Activated T-cell treated with anti-CD3 and anti-CD28 coated beads, Interleukin-2, amount 50 U/mL, for 72 hours (primary cell): ENCODE measurements around the gene PBX1. TPM values are rescaled to one million over a fixed set of nuclear protein-coding genes. Genes with fewer than 3 reads are reported as not detected.

Source experiments
- ATAC-seq, 2 donors: fragments of 150-1000 bp; cut with Tn5 transposase; replicated peaks in 1 of 2; 2 replicates each; pipeline ENCODE4 v1.10.0; 2021; ENCODE audit warnings: moderate library complexity in 2 of 2, mild to moderate bottlenecking in 1 of 2
- DNase-seq, 2 donors: peaks; one replicate each; pipeline ENCODE4 v3.0.0; 2021 to 2022; ENCODE audit warnings: mixed read lengths in 1 of 2
- H3K27ac Mint-ChIP-seq: one replicate; pipeline ENCODE4 v1.8.0; 2022; ENCODE audit warnings: mild to moderate bottlenecking, moderate library complexity, mixed read lengths
- H3K27me3 Mint-ChIP-seq: one replicate; pipeline ENCODE4 v1.8.0; 2022; ENCODE audit warnings: low read depth, mixed read lengths
- H3K36me3 Mint-ChIP-seq, 2 donors: one replicate each; pipeline ENCODE4 v1.8.0; 2022; ENCODE audit warnings: mixed read lengths in 2 of 2, mild to moderate bottlenecking in 1 of 2; ENCODE audit not compliant: insufficient read depth in 2 of 2
- H3K4me1 Mint-ChIP-seq: one replicate; pipeline ENCODE4 v1.8.0; 2022; ENCODE audit warnings: low read depth, mixed read lengths
- H3K4me3 Mint-ChIP-seq, 2 donors: one replicate each; pipeline ENCODE4 v1.8.0; 2022; ENCODE audit warnings: mild to moderate bottlenecking in 2 of 2, mixed read lengths in 2 of 2, moderate library complexity in 2 of 2
- H3K9me3 Mint-ChIP-seq, 2 donors: one replicate each; pipeline ENCODE4 v1.8.0; 2022; ENCODE audit warnings: mixed read lengths in 2 of 2
- total RNA-seq, 2 donors: library from RNA; stranded (reverse); gene quantifications; one replicate each; pipeline ENCODE4 v1.2.3, GENCODE V29; 2022

PBX1 gene
- total RNA-seq, 2 donors from 2014 or later, result 0.62 to 0.74 TPM

DNA sequence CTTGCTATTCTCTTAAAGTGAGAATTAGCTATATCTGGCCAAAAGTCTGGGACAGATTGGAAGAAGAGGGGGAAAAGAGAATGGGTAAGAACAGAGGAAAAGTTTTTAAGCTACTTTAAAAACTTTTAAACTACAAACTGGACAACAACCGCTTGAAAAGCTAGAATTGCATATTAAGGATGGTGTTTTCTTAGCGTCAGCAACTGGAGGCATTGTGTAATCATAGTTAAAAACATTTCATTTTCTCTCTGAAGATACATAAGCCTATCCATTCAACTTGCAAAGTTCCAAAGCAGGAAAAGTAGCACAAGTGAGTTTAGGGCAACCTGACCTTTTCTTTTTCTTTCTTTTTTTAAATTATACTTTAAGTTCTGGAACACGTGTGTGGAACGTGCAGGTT, 10.9 kb downstream of the PBX1 start:
- no peak for ATAC-seq
- no peak for DNase-seq
- peaks cover 4 to 5% of the 10 kb centered on the region in 2 donors for H3K9me3 Mint-ChIP-seq
- H3K27ac Mint-ChIP-seq, result no peak overlapping the region
- no peaks in the 10 kb centered on the region for H3K36me3 Mint-ChIP-seq
- no peak overlapping the region for H3K4me3 Mint-ChIP-seq
- no peaks in the 10 kb centered on the region for H3K27me3 Mint-ChIP-seq
- no peaks in the 10 kb centered on the region for H3K4me1 Mint-ChIP-seq

DNA sequence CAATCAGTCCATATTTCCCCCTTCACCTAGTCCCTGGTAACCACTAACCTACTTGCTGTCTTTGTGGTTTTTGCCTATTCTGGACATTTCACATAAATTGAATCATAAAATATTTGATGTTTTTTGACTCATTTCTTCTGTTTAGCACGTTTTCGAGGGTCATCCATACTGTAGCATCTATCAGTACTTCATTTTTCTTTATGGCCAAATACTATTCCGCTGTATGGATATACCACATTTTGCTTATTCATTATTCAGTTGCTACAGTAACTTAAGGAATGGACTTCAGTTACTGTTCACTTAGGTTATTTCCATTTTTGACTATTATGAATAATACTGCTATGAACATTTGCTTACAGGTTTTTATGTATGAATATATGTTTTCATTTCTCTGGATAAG, 12.3 kb downstream of the PBX1 start:
- DNase-seq (no peak), ATAC-seq (no peak)
- H3K4me1 Mint-ChIP-seq, result no peaks in the 10 kb centered on the region
- H3K27ac Mint-ChIP-seq, result no peak overlapping the region
- no peaks in the 10 kb centered on the region for H3K27me3 Mint-ChIP-seq
- H3K4me3 Mint-ChIP-seq, result no peak overlapping the region
- peaks cover 5% of the 10 kb centered on the region in 2 donors for H3K9me3 Mint-ChIP-seq
- no peaks in the 10 kb centered on the region for H3K36me3 Mint-ChIP-seq

GRCh38 chr1:164575356-164575886, 16.4 kb downstream of the PBX1 start:
- Mint-ChIP-seq H3K27ac (no peak overlapping the region), H3K27me3 (no peaks in the 10 kb centered on the region), H3K4me1 (no peaks in the 10 kb centered on the region), H3K36me3 (no peaks in the 10 kb centered on the region), H3K4me3 (no peak overlapping the region), H3K9me3 (peaks cover 3 to 4% of the 10 kb centered on the region in 2 donors)
- DNase-seq (no peak), ATAC-seq (no peak)

GRCh38 chr1:164576291-164577271, 17.6 kb downstream of the PBX1 start:
- Mint-ChIP-seq H3K9me3 (peaks cover 1 to 3% of the 10 kb centered on the region in 2 donors), H3K27ac (no peak overlapping the region), H3K4me1 (no peaks in the 10 kb centered on the region), H3K4me3 (no peak overlapping the region), H3K27me3 (no peaks in the 10 kb centered on the region), H3K36me3 (no peaks in the 10 kb centered on the region)
- ATAC-seq, result no peak
- no peak for DNase-seq

DNA sequence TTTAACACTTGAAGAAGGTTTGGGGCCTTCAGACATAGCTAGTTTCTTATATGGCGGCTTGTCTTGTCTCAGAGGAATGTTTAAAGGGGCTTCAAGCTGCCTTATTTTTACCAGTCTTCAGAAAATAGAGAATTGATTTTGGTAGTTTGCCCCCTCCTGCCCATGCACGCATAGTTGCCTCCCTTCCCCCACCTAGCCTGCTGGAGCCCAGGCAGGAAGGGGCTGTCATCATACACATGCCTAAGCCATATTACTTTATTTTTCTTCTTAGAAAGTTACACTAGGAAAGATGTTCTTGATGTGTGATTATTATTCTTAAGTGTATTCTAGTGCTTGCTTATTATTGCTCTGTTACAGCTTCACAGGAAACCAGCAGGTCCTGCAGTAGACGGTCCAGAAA, 18.3 kb downstream of the PBX1 start:
- no peak for ATAC-seq
- DNase-seq, result no peak
- Mint-ChIP-seq H3K4me3 (no peak overlapping the region), H3K4me1 (no peaks in the 10 kb centered on the region), H3K36me3 (no peaks in the 10 kb centered on the region), H3K9me3 (peaks cover 1 to 3% of the 10 kb centered on the region in 2 donors), H3K27ac (no peak overlapping the region), H3K27me3 (no peaks in the 10 kb centered on the region)

DNA sequence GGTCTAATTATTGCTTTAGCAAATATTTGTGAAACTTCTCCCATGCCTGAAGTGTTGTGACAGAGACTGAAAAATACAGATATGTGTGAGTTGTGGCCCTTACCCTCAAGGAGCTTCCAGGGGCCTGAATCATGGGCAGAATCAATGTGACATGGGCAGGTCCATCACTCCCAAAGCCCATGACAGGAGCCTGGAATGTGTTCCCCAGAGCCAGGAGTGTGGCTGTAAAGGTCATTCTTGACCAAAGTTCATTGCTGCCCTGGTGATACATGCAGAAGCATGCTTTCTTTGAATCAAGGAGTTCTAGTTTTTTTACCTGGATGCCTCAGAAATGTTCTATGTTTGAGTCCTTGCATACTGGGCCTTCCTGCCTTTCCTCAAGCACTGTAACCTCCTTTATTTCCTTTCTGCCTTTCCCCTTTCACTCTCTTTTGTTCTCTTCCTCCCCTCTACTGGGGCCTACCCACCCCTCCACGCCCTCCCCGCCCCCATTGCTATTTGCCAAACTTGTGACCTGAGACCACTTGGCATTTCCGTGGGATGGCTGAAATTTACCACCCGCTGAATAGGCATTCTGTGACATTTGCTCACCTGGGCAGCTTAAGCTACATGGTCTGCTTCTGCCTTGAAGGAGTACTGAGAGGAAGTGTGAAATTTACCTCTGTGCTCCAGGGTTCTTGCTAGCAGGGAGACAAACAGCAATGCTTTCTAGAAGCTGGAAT, 19.7 kb downstream of the PBX1 start:
- H3K27ac Mint-ChIP-seq, result no peak overlapping the region
- no peaks in the 10 kb centered on the region for H3K27me3 Mint-ChIP-seq
- H3K9me3 Mint-ChIP-seq, result peaks cover 0 to 1% of the 10 kb centered on the region in 2 donors
- no peaks in the 10 kb centered on the region for H3K36me3 Mint-ChIP-seq
- DNase-seq, result no peak
- ATAC-seq, result no peak
- no peaks in the 10 kb centered on the region for H3K4me1 Mint-ChIP-seq
- no peak overlapping the region for H3K4me3 Mint-ChIP-seq

DNA sequence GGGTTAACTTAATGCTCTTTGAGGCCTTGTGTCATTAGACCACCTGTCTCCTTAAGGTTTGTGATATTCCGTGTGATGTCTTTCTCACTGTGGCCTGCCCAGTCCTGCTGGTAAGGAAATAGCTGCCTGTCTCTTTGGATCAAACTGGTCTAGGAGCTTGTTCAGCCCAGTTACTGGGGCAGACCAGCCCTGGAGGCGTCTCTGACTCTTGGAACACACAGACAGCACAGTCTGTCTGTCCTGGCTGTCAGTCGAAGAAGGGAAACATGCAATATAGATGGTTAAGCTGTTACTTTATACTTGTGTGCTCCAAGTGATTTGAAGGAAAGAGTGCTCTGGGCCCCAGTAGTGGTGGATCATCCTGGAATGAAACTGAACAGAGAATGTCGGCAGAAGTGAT, 20.4 kb downstream of the PBX1 start:
- Mint-ChIP-seq H3K9me3 (peaks cover 0 to 1% of the 10 kb centered on the region in 2 donors), H3K4me3 (no peak overlapping the region)

GRCh38 chr1:164581762-164582161, 22.8 kb downstream of the PBX1 start:
- Mint-ChIP-seq H3K4me3 (no peak overlapping the region), H3K27ac (no peak overlapping the region), H3K4me1 (no peaks in the 10 kb centered on the region), H3K27me3 (no peaks in the 10 kb centered on the region), H3K36me3 (peaks cover 0 to 1% of the 10 kb centered on the region in 2 donors), H3K9me3 (no peaks in the 10 kb centered on the region)
- DNase-seq (no peak), ATAC-seq (no peak)

More for the DNA sequence above, 20.4 kb downstream of the PBX1 start:
- Mint-ChIP-seq H3K27ac (no peak overlapping the region), H3K27me3 (no peaks in the 10 kb centered on the region), H3K4me1 (no peaks in the 10 kb centered on the region), H3K36me3 (no peaks in the 10 kb centered on the region)
- ATAC-seq (no peak), DNase-seq (no peak)

- DNase-seq (no peak), ATAC-seq (no peak)
- H3K27me3 Mint-ChIP-seq, result peaks cover 8% of the 10 kb centered on the region
- no peak overlapping the region for H3K4me3 Mint-ChIP-seq
- no peaks in the 10 kb centered on the region for H3K9me3 Mint-ChIP-seq
- no peaks in the 10 kb centered on the region for H3K4me1 Mint-ChIP-seq
- peaks cover 0 to 1% of the 10 kb centered on the region in 2 donors for H3K36me3 Mint-ChIP-seq
- no peak overlapping the region for H3K27ac Mint-ChIP-seq
Observed at GRCh38 chr1:164583196-164583595, 24.2 kb downstream of the PBX1 start.

DNA sequence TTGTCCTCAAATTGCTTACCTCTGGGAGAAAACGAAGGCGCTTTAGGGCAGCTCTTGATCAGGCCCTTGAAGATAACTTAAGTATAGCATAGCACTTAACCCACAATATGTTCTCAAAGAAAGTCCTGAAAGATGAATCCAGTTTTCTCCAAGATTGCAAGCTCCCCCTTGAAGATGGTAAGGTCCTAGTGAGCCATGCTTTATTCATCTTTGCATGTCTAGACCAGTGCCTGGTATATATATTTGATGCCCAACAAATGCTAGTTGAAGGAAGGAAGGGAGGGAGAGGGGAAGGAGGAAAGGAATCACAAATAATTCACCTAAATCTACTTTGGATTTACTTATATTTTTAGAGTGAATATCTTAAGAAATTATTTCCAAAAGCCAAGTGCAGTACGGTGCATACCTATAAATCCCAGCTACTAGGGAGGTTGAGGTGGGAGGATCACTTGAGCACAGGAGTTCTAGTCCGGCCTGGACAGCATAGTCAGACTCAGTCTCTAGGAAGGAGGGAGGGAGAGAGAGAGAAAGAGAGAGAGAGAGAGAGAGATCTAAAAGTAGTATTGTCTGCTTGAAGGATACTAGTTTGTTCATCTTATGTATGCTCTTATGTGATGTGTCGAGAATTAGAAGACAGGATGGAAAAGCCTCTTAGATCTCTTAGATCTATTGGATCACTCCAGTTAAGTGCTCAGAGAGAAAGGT, 25.0 kb downstream of the PBX1 start:
- no peak for DNase-seq
- ATAC-seq, result no peak
- Mint-ChIP-seq H3K4me3 (no peak overlapping the region), H3K9me3 (no peaks in the 10 kb centered on the region), H3K36me3 (peaks cover 0 to 1% of the 10 kb centered on the region in 2 donors), H3K27me3 (peaks cover 8% of the 10 kb centered on the region), H3K4me1 (no peaks in the 10 kb centered on the region), H3K27ac (no peak overlapping the region)

- peaks cover 8% of the 10 kb centered on the region for H3K27me3 Mint-ChIP-seq
- H3K4me3 Mint-ChIP-seq, result no peak overlapping the region
- DNase-seq, result no peak
- H3K36me3 Mint-ChIP-seq, result peaks cover 0 to 1% of the 10 kb centered on the region in 2 donors
- H3K27ac Mint-ChIP-seq, result no peak overlapping the region
- no peaks in the 10 kb centered on the region for H3K4me1 Mint-ChIP-seq
- H3K9me3 Mint-ChIP-seq, result no peaks in the 10 kb centered on the region
- ATAC-seq, result no peak
Observed at GRCh38 chr1:164586591-164586990, 27.6 kb downstream of the PBX1 start.

GRCh38 chr1:164587617-164588501, 28.9 kb downstream of the PBX1 start:
- Mint-ChIP-seq H3K27ac (no peak overlapping the region), H3K4me3 (no peak overlapping the region), H3K9me3 (no peaks in the 10 kb centered on the region), H3K27me3 (peaks cover 8% of the 10 kb centered on the region), H3K36me3 (peaks cover 0 to 1% of the 10 kb centered on the region in 2 donors), H3K4me1 (no peaks in the 10 kb centered on the region)
- ATAC-seq (no peak), DNase-seq (no peak)
